Retinal pigment epithelial cell (primary cell): ENCODE data around the gene PI4KA.
"Not testable (repeated sequence)": the region's sequence is repeated elsewhere in the genome, so short reads cannot be mapped to it uniquely, and the experiment has no call there.

Experiments
- DNase-seq: peaks from one replicate; pipeline ENCODE4 v3.0.0-alpha.2; 2010; ENCODE audit warnings: low read depth
- H3K4me3 ChIP-seq: 2 replicates; pipeline ENCODE4 v1.5.1; 2011; ENCODE audit warnings: mild to moderate bottlenecking, low read length, control low read depth, moderate library complexity
- CTCF ChIP-seq: conservative IDR thresholded peaks from 2 replicates; pipeline ENCODE4 v1.5.1; 2011; ENCODE audit warnings: low read depth, low read length, control low read depth, inconsistent platforms

Gene PI4KA

GRCh38 chr22:20741634-20742581 is 116.7 kb downstream of the PI4KA start:
- no peak for DNase-seq
- peak; percentile 80 for TF ChIP-seq CTCF
- H3K4me3 ChIP-seq = no peak overlapping the region

- no peak for DNase-seq
- H3K4me3 ChIP-seq = no peak overlapping the region
- no peak for TF ChIP-seq CTCF
Measured at GRCh38 chr22:20741008-20741633, 117.5 kb downstream of the PI4KA start.

GRCh38 chr22:20740222-20740951 is 118.2 kb downstream of the PI4KA start:
- TF ChIP-seq CTCF = no peak
- no peak for DNase-seq
- no peak overlapping the region for H3K4me3 ChIP-seq

- DNase-seq = no peak
- TF ChIP-seq CTCF = no peak
- no peak overlapping the region for H3K4me3 ChIP-seq
Measured at GRCh38 chr22:20738394-20739089, 120.1 kb downstream of the PI4KA start.

DNA sequence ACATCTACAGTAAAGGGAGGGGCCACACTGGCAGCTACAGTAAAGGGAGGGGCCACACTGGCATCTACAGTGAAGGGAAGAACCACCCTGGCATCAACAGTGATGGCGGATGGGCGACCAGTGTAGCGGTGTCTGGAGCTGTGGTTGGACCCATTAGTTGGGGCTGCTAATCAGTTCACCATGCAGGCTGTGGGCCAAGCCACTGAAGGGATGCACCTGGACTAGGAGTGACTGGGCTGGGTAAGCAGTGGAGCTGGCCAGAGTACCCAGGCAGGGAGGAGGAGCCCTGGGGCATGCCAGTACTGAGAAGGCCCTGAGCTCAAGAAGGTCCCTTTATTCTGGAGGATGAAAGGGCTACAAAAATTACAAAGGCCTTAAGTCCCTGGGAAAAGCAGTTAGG is 121.7 kb downstream of the PI4KA start:
- H3K4me3 ChIP-seq, DNase-seq: not testable (repeated sequence)

DNA sequence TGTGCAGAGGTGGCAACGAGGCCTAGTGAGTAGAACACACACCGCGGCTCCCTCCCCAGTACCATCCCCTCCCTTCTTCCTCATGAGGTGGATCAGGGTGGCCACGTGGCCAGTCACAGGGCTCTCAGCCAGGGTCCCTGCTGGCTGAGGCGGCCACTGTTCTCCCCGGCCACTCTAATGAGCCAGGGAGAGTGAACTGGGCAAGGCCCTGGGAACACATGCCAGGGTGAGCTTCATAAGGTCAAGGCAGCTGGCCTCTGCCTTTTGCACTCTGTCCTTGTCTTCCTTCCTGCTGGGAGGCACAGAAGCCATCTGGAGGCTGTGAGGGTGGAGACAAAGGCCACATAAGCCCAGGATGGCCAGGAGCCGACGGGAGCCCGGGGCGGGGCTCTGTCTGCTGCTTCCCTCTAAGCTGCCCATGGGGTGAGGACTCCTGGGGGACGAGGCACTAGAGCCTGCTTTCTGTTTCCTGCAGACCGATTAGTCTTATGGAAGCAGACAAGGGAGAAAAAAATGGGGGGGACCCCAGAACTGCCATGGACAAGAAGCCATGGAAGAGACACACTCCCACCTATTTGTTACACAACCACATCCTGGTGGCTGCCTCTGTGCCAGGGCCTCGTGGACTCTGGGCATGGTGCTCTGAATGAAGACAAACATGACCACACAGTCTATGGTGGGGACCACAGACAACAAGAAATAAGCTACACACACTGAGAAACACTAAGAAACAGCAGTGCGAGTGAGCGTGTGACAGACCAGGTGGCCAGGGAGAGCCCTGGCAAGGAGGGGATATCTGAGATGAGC is 123.1 kb downstream of the PI4KA start:
- not testable (repeated sequence) for H3K4me3 ChIP-seq, DNase-seq

DNA sequence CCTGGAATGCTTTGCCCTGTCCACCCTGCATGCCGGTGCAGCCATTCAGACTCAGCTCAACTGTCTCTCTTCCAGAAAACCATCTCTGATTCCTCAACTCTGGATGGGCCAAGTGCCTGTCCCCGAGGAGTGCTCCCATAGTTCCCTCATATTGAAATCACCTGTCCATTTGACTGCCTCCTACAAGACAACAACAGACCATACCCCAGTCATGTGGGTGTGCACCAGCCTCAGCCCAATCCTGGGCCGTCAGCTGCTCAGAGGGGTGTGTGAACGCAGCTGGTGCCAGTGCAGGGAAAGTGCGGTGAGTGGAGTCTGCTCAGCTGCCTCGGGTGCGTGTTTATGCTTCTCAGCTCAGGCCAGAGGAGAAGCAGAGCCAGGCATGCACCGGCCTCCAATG is 126.2 kb downstream of the PI4KA start:
- H3K4me3 ChIP-seq, DNase-seq: not testable (repeated sequence)
